Measurements from ENCODE around the gene FAF1.

Gene FAF1

GRCh38 chr1:50923564-50923963 lies 36.5 kb downstream of the FAF1 start:
- TF ChIP-seq CTCF (IDR thresholded peaks at IDR 0.05): no peak

GRCh38 chr1:50921029-50921428 lies 39.0 kb downstream of the FAF1 start:
- no peak for TF ChIP-seq CTCF (IDR thresholded peaks at IDR 0.05)

- TF ChIP-seq CTCF (IDR thresholded peaks at IDR 0.05): no peak
Measured at GRCh38 chr1:50920409-50920808, 39.7 kb downstream of the FAF1 start.

GRCh38 chr1:50917138-50918137 lies 42.6 kb downstream of the FAF1 start:
- no peak for TF ChIP-seq CTCF (IDR thresholded peaks at IDR 0.05)

GRCh38 chr1:50915621-50916020 lies 44.4 kb downstream of the FAF1 start:
- TF ChIP-seq CTCF (IDR thresholded peaks at IDR 0.05): no peak

- TF ChIP-seq CTCF (IDR thresholded peaks at IDR 0.05): no peak
Measured at GRCh38 chr1:50913954-50914353, 46.1 kb downstream of the FAF1 start.

- TF ChIP-seq CTCF (IDR thresholded peaks at IDR 0.05): no peak
Measured at GRCh38 chr1:50902419-50902818, 57.6 kb downstream of the FAF1 start.
